Sigmoid colon (tissue), 4 donors: ENCODE results near the gene COL23A1.

Experiments used
- EP300 ChIP-seq, 4 donors: sonication (generic); formaldehyde crosslinking; IDR thresholded peaks; one replicate each; pipeline ENCODE4 v1.6.1; 2017; ENCODE audit warnings: antibody characterized with exemption in 4 of 4
- POLR2A ChIP-seq, 2 donors: fragments of 450-650 bp; IDR thresholded peaks; one replicate each; pipeline ENCODE4 v1.6.1; 2016; ENCODE audit warnings: antibody characterized with exemption in 2 of 2, mild to moderate bottlenecking in 2 of 2, moderate library complexity in 2 of 2
- POLR2AphosphoS5 ChIP-seq, 4 donors: sonication (generic); formaldehyde crosslinking; IDR thresholded peaks; one replicate each; pipeline ENCODE4 v1.6.1; 2017; ENCODE audit warnings: antibody characterized with exemption in 4 of 4
- TF ChIP-seq, protein P1 (sequence below), 4 experiments: fragments of 450-650 bp in 3 of 4; fragments of 200-600 bp in 1 of 4; IDR thresholded peaks; one replicate each; pipeline ENCODE4 v1.5.1; 2016 to 2019; ENCODE audit warnings: antibody characterized with exemption in 4 of 4, mild to moderate bottlenecking in 3 of 4, moderate library complexity in 2 of 4

DNA sequence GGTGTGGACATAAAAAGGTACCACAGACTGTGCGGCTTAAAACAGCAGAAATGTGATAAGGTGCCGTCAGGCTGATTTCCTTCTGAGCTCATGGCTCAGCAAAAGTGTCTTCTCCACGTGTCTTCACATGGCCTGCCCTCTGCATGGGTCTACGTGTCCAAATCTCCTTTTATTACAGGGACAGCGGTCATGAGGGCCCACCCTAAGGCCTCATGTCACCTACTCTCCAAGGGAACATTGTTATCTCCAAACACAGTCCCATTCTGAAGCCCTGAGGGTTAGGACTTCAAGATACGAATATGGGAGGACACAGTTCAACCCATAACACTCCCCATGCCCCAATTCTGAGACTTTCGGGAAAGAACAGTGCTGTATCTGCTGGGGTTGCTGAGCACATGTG is 35.2 kb downstream of the COL23A1 start:
- TF ChIP-seq, protein P1, sequence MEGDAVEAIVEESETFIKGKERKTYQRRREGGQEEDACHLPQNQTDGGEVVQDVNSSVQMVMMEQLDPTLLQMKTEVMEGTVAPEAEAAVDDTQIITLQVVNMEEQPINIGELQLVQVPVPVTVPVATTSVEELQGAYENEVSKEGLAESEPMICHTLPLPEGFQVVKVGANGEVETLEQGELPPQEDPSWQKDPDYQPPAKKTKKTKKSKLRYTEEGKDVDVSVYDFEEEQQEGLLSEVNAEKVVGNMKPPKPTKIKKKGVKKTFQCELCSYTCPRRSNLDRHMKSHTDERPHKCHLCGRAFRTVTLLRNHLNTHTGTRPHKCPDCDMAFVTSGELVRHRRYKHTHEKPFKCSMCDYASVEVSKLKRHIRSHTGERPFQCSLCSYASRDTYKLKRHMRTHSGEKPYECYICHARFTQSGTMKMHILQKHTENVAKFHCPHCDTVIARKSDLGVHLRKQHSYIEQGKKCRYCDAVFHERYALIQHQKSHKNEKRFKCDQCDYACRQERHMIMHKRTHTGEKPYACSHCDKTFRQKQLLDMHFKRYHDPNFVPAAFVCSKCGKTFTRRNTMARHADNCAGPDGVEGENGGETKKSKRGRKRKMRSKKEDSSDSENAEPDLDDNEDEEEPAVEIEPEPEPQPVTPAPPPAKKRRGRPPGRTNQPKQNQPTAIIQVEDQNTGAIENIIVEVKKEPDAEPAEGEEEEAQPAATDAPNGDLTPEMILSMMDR (IDR thresholded peaks at IDR 0.05): no peak
- TF ChIP-seq POLR2A (IDR thresholded peaks at IDR 0.05): no peak
- TF ChIP-seq EP300 (IDR thresholded peaks at IDR 0.05): no peak
- no peak for TF ChIP-seq POLR2AphosphoS5 (IDR thresholded peaks at IDR 0.05)
